Erythroblast (primary cell): Measurements from ENCODE around the gene MED16.

ENCODE experiments used
- GATA1 ChIP-seq: IDR thresholded peaks from 2 replicates; pipeline ENCODE4 v1.6.1; 2011; ENCODE audit warnings: low read depth, mild to moderate bottlenecking, control low read depth, low read length, moderate library complexity
- POLR2A ChIP-seq: IDR thresholded peaks from 2 replicates; pipeline ENCODE4 v1.6.1; 2011; ENCODE audit warnings: mild to moderate bottlenecking, low read length

- TF ChIP-seq POLR2A (no peak), GATA1 (no peak)
Observed at GRCh38 chr19:850221-850978, 42.6 kb downstream of the MED16 start.
